ENCODE measurements around the gene SLC17A3. TPM values are rescaled to one million over a fixed set of nuclear protein-coding genes. Genes with fewer than 3 reads are reported as not detected.

SLC17A3 gene
- total RNA-seq, 2 donors from 2014 or later, result 1.3 to 2.4 TPM

DNA sequence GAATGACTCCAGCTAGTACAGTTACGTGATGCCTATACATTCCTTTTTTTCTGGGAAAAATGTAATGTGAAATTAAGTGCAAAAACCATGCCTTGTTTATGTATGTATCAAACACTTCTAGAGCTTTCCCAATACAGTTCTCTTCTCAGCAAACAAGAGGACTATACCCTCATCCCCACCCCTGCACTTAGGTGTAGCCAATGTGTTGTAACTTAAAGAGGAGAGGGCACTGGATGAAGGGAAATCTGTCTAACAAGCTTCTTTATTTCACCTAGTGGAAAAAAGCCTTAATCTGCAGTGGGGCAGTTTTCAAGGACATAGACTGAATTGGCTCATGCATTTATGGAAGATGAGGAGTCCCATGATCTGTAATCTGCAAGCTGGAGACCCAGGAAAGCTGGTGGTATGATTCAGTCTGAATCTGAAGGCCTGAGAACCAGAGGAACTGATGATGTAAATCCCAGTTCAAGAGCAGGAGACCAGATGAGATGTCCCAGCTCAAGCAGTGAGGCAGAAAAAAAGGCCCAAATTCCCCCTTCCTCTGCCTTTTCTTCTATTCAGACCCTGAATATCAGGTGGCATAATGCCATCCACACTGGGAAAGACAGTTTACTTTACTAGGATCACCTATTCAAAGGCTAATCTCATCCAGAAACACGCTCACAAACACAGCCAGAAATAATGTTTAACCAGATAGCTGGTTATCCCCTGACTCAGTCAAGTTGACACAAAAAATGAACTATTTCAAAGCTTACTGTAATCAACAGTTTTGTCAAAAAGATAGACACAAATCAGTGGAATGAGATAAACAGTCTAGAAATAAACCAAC, 25.8 kb upstream of the SLC17A3 start:
- ATAC-seq (no peak), DNase-seq (no peak)
- H3K4me1 Mint-ChIP-seq, result no peaks in the 10 kb centered on the region
- no peak overlapping the region for H3K4me3 Mint-ChIP-seq
- H3K36me3 Mint-ChIP-seq (ENCODE audit: low read depth), result no peaks in the 10 kb centered on the region
- no peaks in the 10 kb centered on the region for H3K9me3 ChIP-seq (ENCODE audit: control insufficient read depth, low read length, poor library complexity, severe bottlenecking)
- H3K27ac Mint-ChIP-seq, result no peak overlapping the region
- H3K27me3 Mint-ChIP-seq, result peaks cover 22% of the 10 kb centered on the region

DNA sequence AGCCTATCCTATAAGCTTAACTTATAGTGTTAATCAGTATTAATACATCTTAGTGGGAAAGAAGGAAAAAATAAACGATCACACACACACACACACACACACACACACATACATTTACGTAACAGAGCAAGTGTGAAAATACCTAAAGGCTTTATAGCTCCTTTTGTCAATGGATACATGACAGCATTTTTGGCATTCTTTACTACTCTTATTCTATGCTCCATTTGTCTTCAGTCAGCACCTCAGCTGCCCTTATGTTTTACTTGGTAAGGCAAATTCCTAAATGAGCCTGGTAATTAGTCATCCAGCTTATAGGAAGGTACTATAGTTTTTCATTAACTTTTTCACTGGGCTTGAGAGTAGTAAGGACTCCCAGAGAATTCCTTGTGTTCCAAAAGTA, 25.1 kb upstream of the SLC17A3 start:
- H3K4me1 Mint-ChIP-seq, result peaks cover 1% of the 10 kb centered on the region
- no peaks in the 10 kb centered on the region for H3K9me3 ChIP-seq (ENCODE audit: control insufficient read depth, low read length, poor library complexity, severe bottlenecking)
- H3K36me3 Mint-ChIP-seq (ENCODE audit: low read depth), result peaks cover 1% of the 10 kb centered on the region
- no peak overlapping the region for H3K4me3 Mint-ChIP-seq
- no peak for ATAC-seq
- no peak overlapping the region for H3K27ac Mint-ChIP-seq
- H3K27me3 Mint-ChIP-seq, result peaks cover 17% of the 10 kb centered on the region
- no peak for DNase-seq

DNA sequence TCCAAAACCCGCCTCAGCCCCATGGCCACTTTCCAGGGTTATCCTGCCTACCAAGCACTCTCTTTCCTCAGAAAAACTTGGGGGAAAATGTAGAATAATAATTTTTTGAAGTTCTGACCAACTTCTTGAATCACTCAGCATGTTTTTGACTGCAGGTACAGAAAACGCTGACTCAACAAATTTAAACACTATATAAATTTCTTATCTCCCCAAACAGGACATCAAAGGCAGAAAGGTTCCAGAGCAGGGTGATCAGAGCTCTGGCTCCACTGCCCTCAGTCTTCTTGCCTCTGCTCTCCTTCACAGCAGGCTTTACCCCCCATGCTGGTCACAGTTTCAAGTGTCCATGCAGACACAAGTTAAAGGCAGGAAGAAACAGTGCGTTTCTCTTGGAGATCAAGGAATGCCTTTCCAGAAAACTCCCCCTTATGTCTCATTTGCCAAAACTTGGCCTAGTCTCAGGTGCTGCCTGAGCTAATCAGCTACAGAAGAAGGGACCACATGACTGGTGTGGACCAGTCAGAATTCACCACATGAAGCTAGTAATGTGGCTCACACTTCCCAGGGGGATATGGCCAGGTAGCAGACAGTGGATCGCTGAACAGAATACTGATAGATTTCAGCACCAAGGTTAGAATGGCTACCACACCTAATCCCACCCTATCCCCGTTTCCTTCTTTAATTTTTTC, 24.4 kb upstream of the SLC17A3 start:
- Mint-ChIP-seq H3K36me3 (ENCODE audit: low read depth) (peaks cover 2% of the 10 kb centered on the region), H3K4me1 (peaks cover 2% of the 10 kb centered on the region), H3K27me3 (peaks cover 14% of the 10 kb centered on the region), H3K4me3 (no peak overlapping the region), H3K27ac (no peak overlapping the region)
- H3K9me3 ChIP-seq (ENCODE audit: control insufficient read depth, low read length, poor library complexity, severe bottlenecking), result no peaks in the 10 kb centered on the region
- DNase-seq (no peak), ATAC-seq (no peak)

DNA sequence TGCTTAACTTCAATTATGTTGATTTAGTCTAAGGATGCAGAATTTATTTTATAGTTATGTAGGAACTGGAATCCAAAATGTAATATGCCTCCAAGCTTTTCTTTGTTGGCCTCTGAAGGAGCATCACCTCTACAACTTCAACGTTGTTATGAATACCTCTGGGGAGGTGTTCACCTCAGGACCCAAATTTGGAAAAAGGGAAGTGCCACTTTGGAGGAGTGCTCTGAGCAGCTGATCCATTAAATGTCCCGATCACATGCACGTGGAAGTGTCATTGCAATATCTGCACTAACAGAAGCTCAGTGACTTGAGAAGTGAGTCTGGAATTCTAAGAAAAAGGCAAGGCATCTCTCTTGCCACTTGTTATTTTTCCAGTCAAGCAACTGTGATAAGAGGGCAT, 22.2 kb upstream of the SLC17A3 start:
- no peak overlapping the region for H3K4me3 Mint-ChIP-seq
- no peaks in the 10 kb centered on the region for H3K9me3 ChIP-seq (ENCODE audit: control insufficient read depth, low read length, poor library complexity, severe bottlenecking)

DNA sequence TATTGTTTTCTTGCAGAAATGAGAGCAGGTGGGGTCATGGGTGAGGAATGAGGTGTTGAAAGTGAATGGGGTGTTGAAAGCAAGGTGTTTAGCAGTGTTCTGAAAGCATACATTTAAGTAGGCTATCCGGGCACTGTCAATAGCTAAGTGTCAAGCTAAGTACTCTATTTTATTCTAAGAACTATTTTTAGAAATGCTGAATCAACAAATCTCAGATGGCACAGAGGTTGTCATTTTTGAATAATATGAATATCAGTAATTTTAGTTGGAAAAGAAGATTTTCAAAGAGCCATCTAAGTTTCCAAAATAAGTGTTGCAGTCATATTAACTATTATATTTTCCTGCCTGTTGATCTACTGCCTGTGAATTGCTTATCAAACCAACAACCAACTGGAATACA, 21.7 kb upstream of the SLC17A3 start:
- Mint-ChIP-seq H3K27ac (no peak overlapping the region), H3K36me3 (ENCODE audit: low read depth) (peaks cover 2% of the 10 kb centered on the region), H3K4me1 (peaks cover 2% of the 10 kb centered on the region), H3K27me3 (peaks cover 7% of the 10 kb centered on the region), H3K4me3 (no peak overlapping the region)
- no peak for ATAC-seq
- no peaks in the 10 kb centered on the region for H3K9me3 ChIP-seq (ENCODE audit: control insufficient read depth, low read length, poor library complexity, severe bottlenecking)
- no peak for DNase-seq

More for the DNA sequence above, 22.2 kb upstream of the SLC17A3 start:
- no peak for DNase-seq
- Mint-ChIP-seq H3K27ac (no peak overlapping the region), H3K4me1 (peaks cover 2% of the 10 kb centered on the region), H3K27me3 (peaks cover 9% of the 10 kb centered on the region), H3K36me3 (ENCODE audit: low read depth) (peaks cover 2% of the 10 kb centered on the region)
- no peak for ATAC-seq

DNA sequence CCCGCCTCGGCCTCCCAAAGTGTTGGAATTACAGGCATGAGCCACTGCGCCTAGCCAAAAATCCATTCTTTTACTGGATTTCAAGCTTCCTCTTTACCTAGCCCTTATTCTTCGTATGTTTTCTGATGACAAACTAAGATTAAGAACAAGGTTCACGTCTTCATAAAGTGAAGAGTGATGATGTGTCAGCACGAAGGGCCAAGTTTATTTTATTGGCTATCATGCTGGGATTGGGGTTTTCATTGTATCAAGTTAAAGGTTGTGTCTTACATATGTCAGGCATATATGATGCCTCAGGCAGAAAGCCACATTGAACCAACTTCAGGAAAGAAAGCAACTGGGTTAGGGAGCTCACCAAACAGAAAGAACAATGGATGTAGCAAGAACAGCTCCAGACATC, 19.7 kb upstream of the SLC17A3 start:
- Mint-ChIP-seq H3K4me3 (no peak overlapping the region), H3K36me3 (ENCODE audit: low read depth) (peaks cover 2% of the 10 kb centered on the region), H3K4me1 (peaks cover 5% of the 10 kb centered on the region), H3K27me3 (peaks cover 4% of the 10 kb centered on the region), H3K27ac (no peak overlapping the region)
- ATAC-seq (no peak), DNase-seq (no peak)
- H3K9me3 ChIP-seq (ENCODE audit: control insufficient read depth, low read length, poor library complexity, severe bottlenecking), result no peaks in the 10 kb centered on the region

DNA sequence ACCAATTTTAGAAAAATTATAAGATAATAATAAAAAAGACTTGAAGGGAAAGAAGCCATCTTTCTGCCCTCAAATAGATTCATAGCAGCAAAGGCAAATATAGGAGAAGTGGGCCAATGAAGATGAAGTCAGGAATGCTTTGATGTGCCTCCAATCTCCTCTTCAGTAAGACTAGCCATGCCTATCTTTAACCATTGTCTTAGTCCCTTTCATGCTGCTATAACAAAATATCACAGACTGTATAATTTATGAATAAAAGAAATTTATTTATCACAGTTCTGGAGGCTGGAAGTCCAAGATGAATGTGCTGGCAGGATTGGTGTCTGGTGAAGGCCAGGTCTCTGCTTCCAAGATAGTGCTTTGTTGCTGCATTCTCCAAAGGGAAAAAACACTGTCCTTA, 18.8 kb upstream of the SLC17A3 start:
- Mint-ChIP-seq H3K27me3 (peaks cover 4% of the 10 kb centered on the region), H3K27ac (no peak overlapping the region), H3K36me3 (ENCODE audit: low read depth) (peaks cover 2% of the 10 kb centered on the region), H3K4me3 (no peak overlapping the region), H3K4me1 (peaks cover 5% of the 10 kb centered on the region)
- DNase-seq (no peak), ATAC-seq (no peak)
- H3K9me3 ChIP-seq (ENCODE audit: control insufficient read depth, low read length, poor library complexity, severe bottlenecking), result no peaks in the 10 kb centered on the region

DNA sequence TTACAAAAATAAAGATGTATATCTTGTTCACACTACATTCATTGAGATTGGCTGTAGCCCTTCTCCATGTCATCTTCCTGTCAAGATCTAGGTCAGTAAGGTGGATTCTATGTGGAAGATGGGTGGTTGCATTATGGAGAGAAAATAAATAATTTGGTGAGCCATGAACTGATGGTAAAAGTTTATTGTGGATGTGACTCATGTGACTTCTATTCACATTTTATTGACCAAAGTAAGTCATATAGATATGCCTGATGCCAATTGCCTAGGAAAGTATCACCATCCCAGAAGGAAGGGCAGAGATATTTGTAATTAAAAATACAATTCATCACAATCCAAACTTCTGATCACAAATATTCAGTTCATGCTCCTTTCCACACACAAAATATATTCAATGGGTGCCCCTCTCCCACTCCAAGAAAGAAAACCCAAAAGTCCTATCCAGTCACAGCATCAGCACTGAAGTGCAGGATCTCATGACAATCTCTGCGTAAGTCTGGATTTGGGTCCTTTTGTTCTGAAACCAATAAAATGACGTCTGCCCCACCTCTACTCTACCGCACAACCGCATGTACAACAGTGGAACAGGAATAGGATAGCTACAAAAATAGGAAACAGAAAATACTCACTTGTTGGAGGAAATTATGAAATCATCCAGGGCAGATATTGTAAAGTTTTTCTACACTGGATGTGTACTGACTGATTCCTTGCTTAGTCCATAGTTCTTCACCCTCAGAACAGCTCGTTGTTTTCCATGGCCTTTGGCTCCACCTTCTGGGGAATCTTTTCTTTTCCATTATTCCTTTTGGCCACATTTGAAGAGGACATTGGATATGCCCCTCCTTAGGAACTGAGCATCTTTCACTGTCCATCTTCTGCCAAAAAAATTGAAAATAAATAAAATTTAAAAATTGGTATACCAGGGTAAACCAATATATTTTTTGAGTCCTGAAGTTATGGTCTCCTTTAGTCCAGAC, 16.1 kb upstream of the SLC17A3 start:
- H3K4me3 Mint-ChIP-seq, result no peak overlapping the region
- peaks cover 2% of the 10 kb centered on the region for H3K36me3 Mint-ChIP-seq (ENCODE audit: low read depth)
- DNase-seq (peak in 1 of 3 donors; percentile 19), ATAC-seq (peak; percentile 59)
- peak overlapping the region; percentile 53 for H3K27ac Mint-ChIP-seq
- H3K9me3 ChIP-seq (ENCODE audit: control insufficient read depth, low read length, poor library complexity, severe bottlenecking), result no peaks in the 10 kb centered on the region
- H3K4me1 Mint-ChIP-seq, result peaks cover 5% of the 10 kb centered on the region
- peaks cover 4% of the 10 kb centered on the region for H3K27me3 Mint-ChIP-seq

DNA sequence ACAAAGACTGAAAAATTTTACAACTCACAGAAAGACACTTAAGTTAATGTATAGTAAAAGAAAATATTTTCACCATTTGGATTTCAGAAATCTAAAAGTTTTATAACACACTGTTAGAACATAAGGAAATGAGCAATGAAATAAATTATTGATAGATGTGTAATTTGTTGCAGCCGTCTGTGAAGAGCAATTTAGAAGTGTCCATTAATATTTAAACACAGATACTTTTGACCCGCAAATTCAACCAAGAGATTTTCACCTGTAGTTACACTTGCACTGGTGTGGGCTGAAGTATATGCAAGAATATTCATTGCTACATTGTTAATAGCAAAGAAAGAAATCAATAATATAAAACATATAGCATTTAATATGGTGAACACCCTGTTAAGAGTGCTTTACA, 14.6 kb upstream of the SLC17A3 start:
- DNase-seq (no peak), ATAC-seq (no peak)
- Mint-ChIP-seq H3K36me3 (ENCODE audit: low read depth) (no peaks in the 10 kb centered on the region), H3K4me1 (peaks cover 2% of the 10 kb centered on the region), H3K27ac (no peak overlapping the region), H3K27me3 (peaks cover 4% of the 10 kb centered on the region), H3K4me3 (no peak overlapping the region)
- no peaks in the 10 kb centered on the region for H3K9me3 ChIP-seq (ENCODE audit: control insufficient read depth, low read length, poor library complexity, severe bottlenecking)

DNA sequence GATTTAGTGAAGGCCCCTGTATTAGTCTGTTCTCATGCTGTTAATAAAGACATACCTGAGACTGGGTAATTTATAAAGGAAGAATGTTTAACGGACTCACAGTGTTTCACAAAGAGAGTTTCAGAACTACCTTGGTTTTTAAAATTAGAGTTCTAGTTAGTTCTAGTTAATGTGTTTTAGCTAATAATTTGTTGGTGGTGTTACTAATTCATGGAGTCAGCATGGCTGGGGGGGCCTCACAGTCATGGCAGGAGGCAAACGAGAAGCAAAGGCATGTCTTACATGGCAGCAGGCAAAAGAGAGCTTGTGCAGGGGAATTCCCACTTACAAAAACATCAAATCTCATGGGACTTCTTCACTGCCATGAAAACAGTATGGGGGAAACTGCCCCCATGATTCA, 12.0 kb upstream of the SLC17A3 start:
- DNase-seq (no peak), ATAC-seq (no peak)
- H3K9me3 ChIP-seq (ENCODE audit: control insufficient read depth, low read length, poor library complexity, severe bottlenecking), result no peaks in the 10 kb centered on the region
- Mint-ChIP-seq H3K36me3 (ENCODE audit: low read depth) (no peaks in the 10 kb centered on the region), H3K27me3 (no peaks in the 10 kb centered on the region), H3K27ac (no peak overlapping the region), H3K4me3 (no peak overlapping the region), H3K4me1 (peaks cover 5% of the 10 kb centered on the region)

DNA sequence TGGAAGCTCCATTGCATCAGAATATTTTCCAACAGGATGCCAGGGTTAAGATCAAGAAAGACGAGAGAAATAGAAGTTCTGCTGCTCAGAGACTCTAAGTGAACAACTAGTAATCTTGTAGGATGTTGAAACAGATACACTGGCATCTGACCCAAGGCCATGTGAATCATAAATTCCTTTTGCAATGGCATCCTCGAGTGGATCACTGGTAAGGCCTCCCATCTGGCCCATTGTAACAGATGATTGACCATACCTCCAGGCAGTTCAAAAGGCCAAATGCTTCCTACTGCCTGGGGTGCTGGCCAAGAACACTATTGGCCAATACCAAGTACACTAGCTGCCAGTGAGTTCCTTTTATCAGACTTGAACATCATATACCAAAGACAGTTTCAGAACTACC, 9.9 kb upstream of the SLC17A3 start:
- Mint-ChIP-seq H3K27me3 (peaks cover 8% of the 10 kb centered on the region), H3K36me3 (ENCODE audit: low read depth) (no peaks in the 10 kb centered on the region), H3K4me1 (peaks cover 3% of the 10 kb centered on the region), H3K27ac (no peak overlapping the region), H3K4me3 (no peak overlapping the region)
- DNase-seq (no peak), ATAC-seq (no peak)
- H3K9me3 ChIP-seq (ENCODE audit: control insufficient read depth, low read length, poor library complexity, severe bottlenecking), result no peaks in the 10 kb centered on the region

DNA sequence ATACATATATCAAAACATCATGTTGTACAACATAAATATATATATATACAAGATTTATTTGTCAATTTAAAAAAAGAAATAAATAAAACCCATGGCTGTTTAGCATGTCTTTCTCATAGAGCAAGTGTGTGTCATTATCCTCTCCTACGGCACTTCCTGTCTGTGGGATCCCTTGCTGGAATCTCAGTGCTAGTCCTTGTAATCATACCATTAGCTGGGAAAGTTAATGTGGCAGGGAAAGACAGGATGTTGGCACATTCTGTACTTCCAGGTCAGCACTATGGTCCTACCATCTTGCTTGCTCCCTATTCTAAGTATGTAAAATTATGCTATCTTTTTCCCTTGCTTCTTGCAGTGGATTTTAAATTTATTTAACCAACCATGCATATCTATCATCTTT, 9.5 kb upstream of the SLC17A3 start:
- DNase-seq (no peak), ATAC-seq (no peak)
- H3K27ac Mint-ChIP-seq, result no peak overlapping the region
- no peak overlapping the region for H3K4me3 Mint-ChIP-seq
- peaks cover 5% of the 10 kb centered on the region for H3K4me1 Mint-ChIP-seq
- H3K36me3 Mint-ChIP-seq (ENCODE audit: low read depth), result peaks cover 2% of the 10 kb centered on the region
- H3K9me3 ChIP-seq (ENCODE audit: control insufficient read depth, low read length, poor library complexity, severe bottlenecking), result no peaks in the 10 kb centered on the region
- H3K27me3 Mint-ChIP-seq, result peaks cover 8% of the 10 kb centered on the region

DNA sequence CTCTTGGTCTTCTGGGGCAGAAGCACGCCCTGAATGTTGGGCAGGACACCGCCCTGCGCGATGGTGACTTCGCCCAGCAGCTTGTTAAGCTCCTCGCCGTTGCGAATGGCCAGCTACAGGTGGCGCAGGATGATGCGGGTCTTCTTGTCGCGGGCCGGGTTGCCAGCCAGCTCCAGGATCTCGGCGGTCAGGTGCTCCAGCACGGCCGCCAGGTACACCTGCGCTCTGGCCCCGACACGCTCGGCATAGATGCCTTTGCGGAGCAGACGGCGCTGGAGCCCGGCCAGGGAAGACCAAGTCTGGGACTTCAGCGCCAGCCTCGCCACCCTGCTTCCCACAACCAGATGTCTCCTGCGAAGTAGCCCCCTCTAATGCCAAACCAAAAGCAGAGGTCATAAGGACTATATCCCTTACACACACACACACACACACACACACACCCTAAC, 8.0 kb upstream of the SLC17A3 start:
- ATAC-seq (peak; percentile 80), DNase-seq (peak in 2 of 3 donors; percentile 17 to 43)
- H3K27ac Mint-ChIP-seq, result peak overlapping the region; percentile 86
- peaks cover 2% of the 10 kb centered on the region for H3K36me3 Mint-ChIP-seq (ENCODE audit: low read depth)
- H3K4me1 Mint-ChIP-seq, result peaks cover 7% of the 10 kb centered on the region
- no peaks in the 10 kb centered on the region for H3K9me3 ChIP-seq (ENCODE audit: control insufficient read depth, low read length, poor library complexity, severe bottlenecking)
- peak overlapping the region; percentile 80 for H3K4me3 Mint-ChIP-seq
- H3K27me3 Mint-ChIP-seq, result peaks cover 8% of the 10 kb centered on the region

Data from T-helper 17 cell (primary cell).